ENCODE results near the gene OR11G2.

- TF ChIP-seq CTCF (IDR thresholded peaks at IDR 0.05) = no peak
- TF ChIP-seq POLR2A (IDR thresholded peaks at IDR 0.05) = no peak
- no peak for TF ChIP-seq POLR2AphosphoS5 (IDR thresholded peaks at IDR 0.05)
- TF ChIP-seq EP300 (IDR thresholded peaks at IDR 0.05) = no peak
Observed at GRCh38 chr14:20194101-20194500, 3.4 kb downstream of the OR11G2 start.

Data from stomach (tissue), 4 donors.